ENCODE data around the gene HSPA12B.

Gene HSPA12B

GRCh38 chr20:3732327-3733118, at the start of gene HSPA12B:
HSPA12B (plus strand) TSS chr20:3732685; CDS start chr20:3738675, 5,990 bp downstream.
- no peak for DNase-seq

GRCh38 chr20:3685341-3685740, 47.1 kb upstream of the HSPA12B start:
- no peak for DNase-seq

GRCh38 chr20:3686421-3686820, 46.1 kb upstream of the HSPA12B start:
- no peak for DNase-seq

GRCh38 chr20:3686867-3687321, 45.6 kb upstream of the HSPA12B start:
- no peak for DNase-seq

- no peak for DNase-seq
Observed at GRCh38 chr20:3687655-3688054, 44.8 kb upstream of the HSPA12B start.

GRCh38 chr20:3689978-3690377, 42.5 kb upstream of the HSPA12B start:
- DNase-seq = no peak

GRCh38 chr20:3690413-3690812, 42.1 kb upstream of the HSPA12B start:
- DNase-seq = no peak

- DNase-seq = no peak
Observed at GRCh38 chr20:3691306-3691705, 41.2 kb upstream of the HSPA12B start.

GRCh38 chr20:3691897-3692296, 40.6 kb upstream of the HSPA12B start:
- DNase-seq = no peak

- no peak for DNase-seq
Observed at GRCh38 chr20:3692706-3693294, 39.7 kb upstream of the HSPA12B start.

GRCh38 chr20:3693376-3693775, 39.1 kb upstream of the HSPA12B start:
- DNase-seq = no peak

- DNase-seq = no peak
Observed at GRCh38 chr20:3694864-3695263, 37.6 kb upstream of the HSPA12B start.

GRCh38 chr20:3696200-3696599, 36.3 kb upstream of the HSPA12B start:
- DNase-seq = no peak

- no peak for DNase-seq
Observed at GRCh38 chr20:3696745-3697587, 35.5 kb upstream of the HSPA12B start.

- no peak for DNase-seq
Observed at GRCh38 chr20:3697588-3698305, 34.7 kb upstream of the HSPA12B start.

GRCh38 chr20:3698591-3699001, 33.9 kb upstream of the HSPA12B start:
- no peak for DNase-seq

GRCh38 chr20:3699037-3699436, 33.4 kb upstream of the HSPA12B start:
- no peak for DNase-seq

- no peak for DNase-seq
Observed at GRCh38 chr20:3701061-3701998, 31.2 kb upstream of the HSPA12B start.

GRCh38 chr20:3702611-3703391, 29.7 kb upstream of the HSPA12B start:
- no peak for DNase-seq

- no peak for DNase-seq
Observed at GRCh38 chr20:3704087-3704486, 28.4 kb upstream of the HSPA12B start.

- no peak for DNase-seq
Observed at GRCh38 chr20:3705491-3705969, 27.0 kb upstream of the HSPA12B start.

Data from CD4-positive, alpha-beta T cell treated with Interferon alpha-2 for 1 hour (primary cell).